HL-60 (cell line): ENCODE results near the gene TUBGCP3.
"Not testable (repeated sequence)": the region's sequence is repeated elsewhere in the genome, so short reads cannot be mapped to it uniquely, and the experiment has no call there.

Experiments
- DNase-seq, 2 experiments: peaks; one replicate each; pipeline ENCODE4 v3.0.0-alpha.2; 2010 to 2020; ENCODE audit warnings: low read depth in 1 of 2, low spot score in 1 of 2
- H3K27ac ChIP-seq: fragments of 250-450 bp; sonication (Bioruptor Pico); replicated peaks from 2 replicates; pipeline ENCODE4 v1.5.1; 2020; ENCODE audit warnings: mild to moderate bottlenecking, moderate library complexity
- H3K27me3 ChIP-seq: fragments of 250-450 bp; sonication (Bioruptor Pico); 2 replicates; pipeline ENCODE4 v1.5.1; 2021; ENCODE audit warnings: mild to moderate bottlenecking, moderate library complexity; ENCODE audit not compliant: insufficient read depth, poor library complexity, severe bottlenecking
- H3K4me3 ChIP-seq: replicated peaks from 2 replicates; pipeline ENCODE4 v1.5.1; 2011; ENCODE audit warnings: mild to moderate bottlenecking, control low read depth, low read length; ENCODE audit not compliant: insufficient read depth
- CTCF ChIP-seq: IDR thresholded peaks from one replicate; pipeline ENCODE4 v1.5.1; 2011; ENCODE audit warnings: low read length, control low read depth, inconsistent platforms; ENCODE audit not compliant: insufficient read depth
- GABPA ChIP-seq: IDR thresholded peaks from 2 replicates; pipeline ENCODE4 v1.6.1; 2012; ENCODE audit warnings: low read depth
- POLR2AphosphoS5 ChIP-seq: IDR thresholded peaks from 2 replicates; pipeline ENCODE4 v1.6.1; 2012; ENCODE audit warnings: low read depth
- REST ChIP-seq: IDR thresholded peaks from 2 replicates; pipeline ENCODE4 v1.6.1; 2012; ENCODE audit warnings: low read depth; ENCODE audit not compliant: insufficient replicate concordance
- SPI1 ChIP-seq: IDR thresholded peaks from 2 replicates; pipeline ENCODE4 v1.6.1; 2012; ENCODE audit warnings: low read depth, mild to moderate bottlenecking, borderline replicate concordance

Gene TUBGCP3

GRCh38 chr13:112486386-112487126 lies 101.4 kb downstream of the TUBGCP3 start:
- no peak overlapping the region for H3K4me3 ChIP-seq
- no peak for DNase-seq
- H3K27ac ChIP-seq = no peak overlapping the region
- TF ChIP-seq CTCF (no peak), GABPA (no peak), SPI1 (no peak), POLR2AphosphoS5 (no peak), REST (no peak)
- H3K27me3 ChIP-seq = no peaks in the 10 kb centered on the region

- not testable (repeated sequence) for H3K27ac ChIP-seq, H3K27me3 ChIP-seq, H3K4me3 ChIP-seq, DNase-seq
Measured at GRCh38 chr13:112485814-112486213, 102.1 kb downstream of the TUBGCP3 start.

- Histone ChIP-seq H3K27me3 (no peaks in the 10 kb centered on the region), H3K27ac (no peak overlapping the region), H3K4me3 (no peak overlapping the region)
- DNase-seq = no peak
- TF ChIP-seq SPI1 (no peak), POLR2AphosphoS5 (no peak), REST (no peak), GABPA (no peak), CTCF (no peak)
Measured at GRCh38 chr13:112483299-112483698, 104.7 kb downstream of the TUBGCP3 start.

GRCh38 chr13:112481458-112481857 lies 106.5 kb downstream of the TUBGCP3 start:
- no peak overlapping the region for H3K27ac ChIP-seq
- no peak overlapping the region for H3K4me3 ChIP-seq
- no peaks in the 10 kb centered on the region for H3K27me3 ChIP-seq
- no peak for TF ChIP-seq CTCF
- no peak for TF ChIP-seq POLR2AphosphoS5
- TF ChIP-seq GABPA = no peak
- TF ChIP-seq SPI1 = no peak
- TF ChIP-seq REST = no peak
- DNase-seq = no peak
